Esophagus muscularis mucosa (tissue), 4 donors: ENCODE data around the gene SPRED2. TPM values are rescaled to one million over a fixed set of nuclear protein-coding genes. Genes with fewer than 3 reads are reported as not detected.
A peak's percentile ranks its signal among the peaks of the same experiment; 100 is the strongest.

Experiments
- DNase-seq: peaks from one replicate; pipeline ENCODE4 v3.0.0-alpha.2; 2017; ENCODE audit errors: extremely low spot score
- H3K27ac ChIP-seq, 4 donors: fragments of 200-600 bp; sonication (generic); replicated peaks in 1 of 4; 1 replicate in 3 of 4; 2 replicates in 1 of 4; pipeline ENCODE4 v1.5.1; 2016 to 2019; ENCODE audit warnings: mild to moderate bottlenecking in 1 of 4
- H3K27me3 ChIP-seq, 4 donors: fragments of 200-600 bp; sonication (generic); one replicate each; pipeline versions ENCODE4 v1.5.1 to v1.6.0; 2016 to 2019
- H3K36me3 ChIP-seq, 4 donors: fragments of 200-600 bp; sonication (generic); one replicate each; pipeline ENCODE4 v1.5.1; 2016 to 2019
- H3K4me1 ChIP-seq, 4 donors: fragments of 200-600 bp; sonication (generic); one replicate each; pipeline ENCODE4 v1.5.1; 2016 to 2019
- H3K4me3 ChIP-seq, 4 donors: fragments of 200-600 bp; sonication (generic); 1 replicate in 2 of 4; 2 replicates in 2 of 4; pipeline ENCODE4 v1.5.1; 2016 to 2019; ENCODE audit warnings: mild to moderate bottlenecking in 4 of 4, moderate library complexity in 1 of 4
- H3K9me3 ChIP-seq, 4 donors: fragments of 200-600 bp; sonication (generic); 1 replicate in 3 of 4; 2 replicates in 1 of 4; pipeline ENCODE4 v1.5.1; 2016 to 2019
- EP300 ChIP-seq: sonication (generic); formaldehyde crosslinking; IDR thresholded peaks from one replicate; pipeline ENCODE4 v1.6.1; 2017; ENCODE audit warnings: antibody characterized with exemption
- POLR2A ChIP-seq: fragments of 450-650 bp; IDR thresholded peaks from one replicate; pipeline ENCODE4 v1.6.1; 2017; ENCODE audit warnings: antibody characterized with exemption, moderate library complexity, mild to moderate bottlenecking, low read depth
- POLR2AphosphoS5 ChIP-seq, 2 donors: sonication (generic); formaldehyde crosslinking; IDR thresholded peaks; one replicate each; pipeline ENCODE4 v1.6.1; 2017; ENCODE audit warnings: antibody characterized with exemption in 2 of 2
- WGBS: methylation state at CpG from one replicate; pipeline ENCODE4 v1.1.5; 2018; 5-methylcytosine and 5-hydroxymethylcytosine counted together
- intact Hi-C: fragments of 100-400 bp; cut with DNase I; formaldehyde crosslinking; loops from one replicate; pipeline ENCODE4 v1.15.1; 2023
- total RNA-seq, 4 donors: library from RNA; depleted of rRNA; stranded (reverse); fragments of >200 nt; gene quantifications; one replicate each; pipeline versions ENCODE4 v1.1.0 to v1.2.1, GENCODE V29; 2016
- TF ChIP-seq, protein P1 (sequence below), 3 experiments: fragments of 200-600 bp in 2 of 3; fragments of 450-650 bp in 1 of 3; sonication (generic) in 2 of 3; IDR thresholded peaks; one replicate each; pipeline ENCODE4 v1.5.1; 2017 to 2019; ENCODE audit warnings: antibody characterized with exemption in 3 of 3, mild to moderate bottlenecking in 2 of 3, moderate library complexity in 1 of 3

SPRED2 gene
- total RNA-seq, 4 donors from 2014 or later: 17.4 to 25.6 (median 18.7) TPM

DNA sequence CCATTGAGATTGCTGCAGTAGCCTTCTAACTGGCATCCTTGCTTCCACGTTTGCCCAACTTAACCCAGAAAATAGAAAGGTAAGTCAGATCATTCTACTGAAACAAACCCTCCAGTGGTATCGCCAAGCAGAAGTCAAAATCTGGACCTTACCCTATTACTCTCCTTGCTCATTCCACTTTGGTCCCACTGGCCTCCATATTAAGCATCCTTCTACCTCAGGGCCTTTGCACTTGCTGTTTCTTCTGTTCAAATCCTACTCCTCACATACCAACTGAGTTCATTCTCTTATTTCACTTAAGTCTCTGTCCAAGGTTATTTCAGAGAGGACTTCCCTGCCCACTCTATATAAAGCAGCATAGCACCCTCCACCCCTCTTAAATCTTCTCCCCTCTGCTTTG lies 84.5 kb downstream of the SPRED2 start:
- H3K27ac ChIP-seq: no peak overlapping the region
- TF ChIP-seq, protein P1, sequence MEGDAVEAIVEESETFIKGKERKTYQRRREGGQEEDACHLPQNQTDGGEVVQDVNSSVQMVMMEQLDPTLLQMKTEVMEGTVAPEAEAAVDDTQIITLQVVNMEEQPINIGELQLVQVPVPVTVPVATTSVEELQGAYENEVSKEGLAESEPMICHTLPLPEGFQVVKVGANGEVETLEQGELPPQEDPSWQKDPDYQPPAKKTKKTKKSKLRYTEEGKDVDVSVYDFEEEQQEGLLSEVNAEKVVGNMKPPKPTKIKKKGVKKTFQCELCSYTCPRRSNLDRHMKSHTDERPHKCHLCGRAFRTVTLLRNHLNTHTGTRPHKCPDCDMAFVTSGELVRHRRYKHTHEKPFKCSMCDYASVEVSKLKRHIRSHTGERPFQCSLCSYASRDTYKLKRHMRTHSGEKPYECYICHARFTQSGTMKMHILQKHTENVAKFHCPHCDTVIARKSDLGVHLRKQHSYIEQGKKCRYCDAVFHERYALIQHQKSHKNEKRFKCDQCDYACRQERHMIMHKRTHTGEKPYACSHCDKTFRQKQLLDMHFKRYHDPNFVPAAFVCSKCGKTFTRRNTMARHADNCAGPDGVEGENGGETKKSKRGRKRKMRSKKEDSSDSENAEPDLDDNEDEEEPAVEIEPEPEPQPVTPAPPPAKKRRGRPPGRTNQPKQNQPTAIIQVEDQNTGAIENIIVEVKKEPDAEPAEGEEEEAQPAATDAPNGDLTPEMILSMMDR (IDR thresholded peaks at IDR 0.05): no peak
- TF ChIP-seq POLR2AphosphoS5 (IDR thresholded peaks at IDR 0.05) (no peak), POLR2A (no peak), EP300 (no peak)
- H3K27me3 ChIP-seq: no peaks in the 10 kb centered on the region
- peak; percentile 14 for DNase-seq
- no peak overlapping the region for H3K4me3 ChIP-seq
- intact Hi-C loops: no loop called here
- peaks cover 19 to 29% (median 24%) of the 10 kb centered on the region in 4 donors for H3K4me1 ChIP-seq
- 100% methylated on average over 2 of the region's 2 CpGs for WGBS
- no peaks in the 10 kb centered on the region for H3K9me3 ChIP-seq
- H3K36me3 ChIP-seq: peaks cover 0 to 8% (median 0%) of the 10 kb centered on the region in 4 donors

DNA sequence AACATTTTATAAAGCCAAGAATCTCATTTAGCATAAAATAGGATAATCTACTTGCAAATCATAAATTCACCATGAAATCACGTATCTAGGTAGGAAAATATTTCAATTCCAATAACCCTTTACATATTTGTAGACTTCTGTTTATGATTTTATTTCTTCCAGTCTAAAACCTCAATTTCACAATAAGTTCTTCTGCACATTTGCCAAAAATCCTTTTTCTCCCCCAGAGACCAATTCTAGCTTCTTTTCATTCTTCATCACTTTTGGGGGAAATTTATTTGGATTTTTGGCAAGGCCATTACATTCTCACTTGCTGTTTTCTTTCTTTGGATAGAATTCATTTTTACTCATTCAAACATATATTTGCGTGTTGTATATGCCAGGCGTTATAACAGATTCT lies 86.8 kb downstream of the SPRED2 start:
- Histone ChIP-seq H3K9me3 (no peaks in the 10 kb centered on the region), H3K4me1 (peaks cover 12 to 18% (median 13%) of the 10 kb centered on the region in 4 donors), H3K4me3 (no peak overlapping the region), H3K27ac (no peak overlapping the region), H3K27me3 (no peaks in the 10 kb centered on the region), H3K36me3 (peaks cover 0 to 17% (median 3%) of the 10 kb centered on the region in 4 donors)
- no peak for DNase-seq
- 91% methylated on average over 3 of the region's 3 CpGs for WGBS
- TF ChIP-seq POLR2A: no peak
- TF ChIP-seq, protein P1 (IDR thresholded peaks at IDR 0.05): no peak
- TF ChIP-seq EP300: no peak
- TF ChIP-seq POLR2AphosphoS5 (IDR thresholded peaks at IDR 0.05): no peak
- intact Hi-C loops: no loop called here

DNA sequence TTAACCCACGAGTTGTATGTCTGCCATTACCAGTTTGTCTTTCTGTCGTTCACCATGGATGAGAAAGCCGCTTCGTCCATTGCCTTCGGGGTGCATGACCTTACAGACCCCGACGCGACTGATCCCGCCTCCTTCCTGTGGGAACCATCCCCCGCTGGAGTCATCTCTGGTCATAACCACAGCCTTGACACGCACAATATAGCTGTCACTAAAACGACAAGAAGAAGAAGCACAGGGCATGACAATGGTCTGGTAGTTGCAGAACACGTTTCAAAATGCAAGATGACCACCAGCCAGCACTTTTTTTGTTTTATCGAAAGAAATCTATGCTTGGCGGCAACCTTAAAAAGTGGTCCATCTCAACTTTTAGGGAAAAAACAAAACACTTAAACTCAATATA lies 87.7 kb downstream of the SPRED2 start:
- intact Hi-C loops: no loop called here
- Histone ChIP-seq H3K9me3 (no peaks in the 10 kb centered on the region), H3K4me1 (peaks cover 2 to 9% (median 4%) of the 10 kb centered on the region in 4 donors), H3K27ac (no peak overlapping the region), H3K4me3 (no peak overlapping the region), H3K36me3 (peaks cover 0 to 20% (median 3%) of the 10 kb centered on the region in 4 donors), H3K27me3 (no peaks in the 10 kb centered on the region)
- DNase-seq: peak; percentile 64
- WGBS: 87% methylated on average over 15 of the region's 15 CpGs
- no peak for TF ChIP-seq POLR2A
- no peak for TF ChIP-seq POLR2AphosphoS5 (IDR thresholded peaks at IDR 0.05)
- no peak for TF ChIP-seq EP300
- TF ChIP-seq, protein P1 (IDR thresholded peaks at IDR 0.05): no peak

DNA sequence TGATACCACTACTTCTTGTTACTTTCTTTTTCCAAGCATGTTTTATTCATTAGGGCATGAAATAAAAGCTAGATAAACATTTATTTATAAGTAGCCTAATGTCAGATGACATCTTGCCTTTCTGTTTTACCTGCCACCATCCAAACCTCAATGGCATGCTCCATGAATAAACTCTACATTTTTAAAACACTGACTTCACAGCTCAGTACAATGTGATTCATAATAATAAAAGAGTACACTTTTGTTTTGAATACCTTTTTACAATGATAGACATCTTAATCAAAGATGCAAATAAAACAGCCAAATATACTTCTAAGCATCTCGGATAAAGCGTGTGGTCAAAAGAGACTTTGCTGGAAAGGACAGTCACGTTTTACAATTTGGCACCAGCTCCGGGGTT lies 88.2 kb downstream of the SPRED2 start:
- TF ChIP-seq, protein P1 (IDR thresholded peaks at IDR 0.05): no peak
- no peak for TF ChIP-seq POLR2AphosphoS5 (IDR thresholded peaks at IDR 0.05)
- no peak for TF ChIP-seq POLR2A
- TF ChIP-seq EP300: no peak
- no peak overlapping the region for H3K27ac ChIP-seq
- H3K36me3 ChIP-seq: peaks cover 0 to 20% (median 3%) of the 10 kb centered on the region in 4 donors
- peaks cover 0 to 4% (median 0%) of the 10 kb centered on the region in 4 donors for H3K4me1 ChIP-seq
- intact Hi-C loops: no loop called here
- DNase-seq: no peak
- H3K9me3 ChIP-seq: no peaks in the 10 kb centered on the region
- 90% methylated on average over 4 of the region's 4 CpGs for WGBS
- H3K4me3 ChIP-seq: no peak overlapping the region
- H3K27me3 ChIP-seq: no peaks in the 10 kb centered on the region

DNA sequence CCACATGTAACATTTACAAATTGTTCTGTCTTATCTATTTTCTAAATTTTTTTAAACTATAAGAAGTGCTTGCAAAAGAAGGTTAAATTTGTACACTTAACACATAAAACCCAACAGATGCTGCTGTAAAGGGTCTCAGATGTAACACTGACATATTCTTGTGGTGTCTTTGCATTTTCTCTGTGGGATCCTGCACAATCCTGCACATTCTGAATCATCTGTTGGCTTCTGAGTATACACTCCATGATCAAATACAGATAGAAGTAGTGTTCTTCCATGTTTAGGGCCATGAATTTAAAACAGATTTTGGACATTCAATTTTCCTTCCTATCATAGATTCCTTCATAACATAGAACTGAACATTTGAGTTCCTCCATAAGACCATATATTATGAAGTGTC lies 89.0 kb downstream of the SPRED2 start:
- no peaks in the 10 kb centered on the region for H3K9me3 ChIP-seq
- peaks cover 0 to 20% (median 3%) of the 10 kb centered on the region in 4 donors for H3K36me3 ChIP-seq
- peaks cover 0 to 4% (median 0%) of the 10 kb centered on the region in 4 donors for H3K4me1 ChIP-seq
- intact Hi-C loops: no loop called here
- no peak for DNase-seq
- no peak overlapping the region for H3K27ac ChIP-seq
- TF ChIP-seq POLR2A: no peak
- no peak for TF ChIP-seq POLR2AphosphoS5 (IDR thresholded peaks at IDR 0.05)
- TF ChIP-seq, protein P1 (IDR thresholded peaks at IDR 0.05): no peak
- TF ChIP-seq EP300: no peak
- no peak overlapping the region for H3K4me3 ChIP-seq
- H3K27me3 ChIP-seq: no peaks in the 10 kb centered on the region
